Naive thymus-derived CD8-positive, alpha-beta T cell (primary cell): ENCODE results near the gene MOXD1. TPM values are rescaled to one million over a fixed set of nuclear protein-coding genes. Genes with fewer than 3 reads are reported as not detected.

Source experiments
- ATAC-seq, 2 donors: fragments of 150-1000 bp; cut with Tn5 transposase in 1 of 2; sonication (Bioruptor Pico), chemical (Tn5 transposase) in 1 of 2; 1 replicate in 1 of 2; 2 replicates in 1 of 2; pipeline ENCODE4 v1.10.0; 2021; ENCODE audit warnings: mild to moderate bottlenecking in 2 of 2, moderate library complexity in 2 of 2
- POLR2A ChIA-PET: fragments of 350-600 bp; sonication (Branson Sonifier 250); formaldehyde crosslinking; loops from one replicate; lab custom pipeline; 2021; ENCODE audit warnings: antibody characterized with exemption; lab: Charles Lee
- DNase-seq, 10 donors: peaks; one replicate each; pipeline versions ENCODE4 v3.0.0 to v3.0.0-alpha.2; 2020 to 2022
- H3K27ac Mint-ChIP-seq, 10 donors: one replicate each; pipeline ENCODE4 v1.8.0; 2020 to 2022; ENCODE audit warnings: mild to moderate bottlenecking in 10 of 10, mixed read lengths in 10 of 10, moderate library complexity in 4 of 10, inconsistent platforms in 1 of 10
- H3K27me3 Mint-ChIP-seq, 5 donors: one replicate each; pipeline ENCODE4 v1.8.0; 2021 to 2022; ENCODE audit warnings: mixed read lengths in 5 of 5
- H3K36me3 Mint-ChIP-seq, 3 donors: one replicate each; pipeline ENCODE4 v1.8.0; 2020 to 2022; ENCODE audit warnings: mixed read lengths in 3 of 3, mild to moderate bottlenecking in 2 of 3, inconsistent platforms in 1 of 3
- H3K4me1 Mint-ChIP-seq, 4 donors: one replicate each; pipeline ENCODE4 v1.8.0; 2021 to 2022; ENCODE audit warnings: mixed read lengths in 4 of 4
- H3K4me3 Mint-ChIP-seq, 10 donors: one replicate each; pipeline ENCODE4 v1.8.0; 2020 to 2022; ENCODE audit warnings: mild to moderate bottlenecking in 10 of 10, mixed read lengths in 10 of 10, moderate library complexity in 6 of 10, inconsistent platforms in 1 of 10
- H3K9me3 Mint-ChIP-seq, 9 donors: one replicate each; pipeline ENCODE4 v1.8.0; 2020 to 2022; ENCODE audit warnings: mixed read lengths in 9 of 9, mild to moderate bottlenecking in 3 of 9, inconsistent platforms in 1 of 9, moderate library complexity in 1 of 9
- polyA plus RNA-seq, 3 donors: library from polyadenylated mRNA; unstranded; fragments of 300-500 nt; fragmentation: Illumina TruSeq; gene quantifications; one replicate each; pipeline ENCODE4 v1.2.3, GENCODE V29; 2021
- total RNA-seq, 8 experiments: library from RNA in 2 of 8; stranded (reverse) in 2 of 8; gene quantifications; one replicate each; pipeline ENCODE4 v1.2.3 and lab custom pipeline; 2021 to 2026

The MOXD1 gene
- under 1 TPM; 0.16 to 0.22 TPM for total RNA-seq
- polyA plus RNA-seq, result not detected
- total RNA-seq (lab: John Stamatoyannopoulos, UW), result 0 to 0.60 (median 0) reads per million in 6 experiments

GRCh38 chr6:132400883-132401617 is at the start of gene MOXD1:
TSS of gene MOXD1 (minus strand) at chr6:132401475. CDS start at chr6:132401426, 49 bp downstream.
- no peak within 1 kb of the TSS for H3K27ac Mint-ChIP-seq
- POLR2A ChIA-PET, result no interaction called here
- peaks cover 0 to 15% (median under 1%) of the 10 kb centered on the region in 9 donors for H3K9me3 Mint-ChIP-seq
- H3K27me3 Mint-ChIP-seq, result peaks cover 30 to 74% (median 41%) of the 10 kb centered on the region in 5 donors
- peak; percentile 25 to 57 for ATAC-seq
- peaks cover 0 to 13% (median 5%) of the 10 kb centered on the region in 4 donors for H3K4me1 Mint-ChIP-seq
- DNase-seq, result no peak
- peaks cover 0 to 3% (median 0%) of the 10 kb centered on the region in 3 donors for H3K36me3 Mint-ChIP-seq
- H3K4me3 Mint-ChIP-seq, result peak within 1 kb of the TSS; percentile 46 to 75 (median 68)

- no peaks in the 10 kb centered on the region for H3K27me3 Mint-ChIP-seq
- H3K4me3 Mint-ChIP-seq, result no peak overlapping the region
- ATAC-seq (no peak), DNase-seq (no peak)
- POLR2A ChIA-PET, result no interaction called here
- H3K27ac Mint-ChIP-seq, result no peak overlapping the region
- peaks cover 15 to 26% (median 22%) of the 10 kb centered on the region in 3 donors for H3K36me3 Mint-ChIP-seq
- peaks cover 0 to 27% (median 6%) of the 10 kb centered on the region in 9 donors for H3K9me3 Mint-ChIP-seq
- peaks cover 0 to 2% (median 0%) of the 10 kb centered on the region in 4 donors for H3K4me1 Mint-ChIP-seq
These were observed 45.6 kb upstream of the MOXD1 start for GRCh38 chr6:132446855-132447241.

- no peak overlapping the region for H3K27ac Mint-ChIP-seq
- ATAC-seq (no peak), DNase-seq (no peak)
- POLR2A ChIA-PET, result no interaction called here
- H3K4me1 Mint-ChIP-seq, result peaks cover 0 to 2% (median 0%) of the 10 kb centered on the region in 4 donors
- H3K27me3 Mint-ChIP-seq, result no peaks in the 10 kb centered on the region
- H3K4me3 Mint-ChIP-seq, result no peak overlapping the region
- H3K36me3 Mint-ChIP-seq, result peaks cover 9 to 25% (median 21%) of the 10 kb centered on the region in 3 donors
- H3K9me3 Mint-ChIP-seq, result peaks cover 0 to 33% (median 11%) of the 10 kb centered on the region in 9 donors
These were observed 45.0 kb upstream of the MOXD1 start for GRCh38 chr6:132446141-132446854.

- Mint-ChIP-seq H3K9me3 (peaks cover 0 to 40% (median 14%) of the 10 kb centered on the region in 9 donors), H3K27ac (peak overlapping the region in 1 of 10 donors; percentile 17), H3K4me3 (no peak overlapping the region), H3K27me3 (no peaks in the 10 kb centered on the region), H3K36me3 (peaks cover 1 to 22% (median 17%) of the 10 kb centered on the region in 3 donors), H3K4me1 (peaks cover 0 to 2% (median 0%) of the 10 kb centered on the region in 4 donors)
- POLR2A ChIA-PET, result no interaction called here
- DNase-seq, result no peak
- no peak for ATAC-seq
These were observed 44.1 kb upstream of the MOXD1 start for GRCh38 chr6:132445201-132445951.

- POLR2A ChIA-PET, result no interaction called here
- no peaks in the 10 kb centered on the region for H3K27me3 Mint-ChIP-seq
These were observed 41.9 kb upstream of the MOXD1 start for GRCh38 chr6:132443206-132443605.

GRCh38 chr6:132430110-132430509 is 28.8 kb upstream of the MOXD1 start:
- Mint-ChIP-seq H3K9me3 (peaks cover 0 to 13% (median 0%) of the 10 kb centered on the region in 9 donors), H3K4me1 (no peaks in the 10 kb centered on the region), H3K36me3 (peaks cover 0 to 2% (median 0%) of the 10 kb centered on the region in 3 donors), H3K27me3 (peaks cover 25 to 57% (median 28%) of the 10 kb centered on the region in 5 donors), H3K27ac (no peak overlapping the region), H3K4me3 (no peak overlapping the region)
- DNase-seq (no peak), ATAC-seq (no peak)
- POLR2A ChIA-PET, result no interaction called here

More at GRCh38 chr6:132443206-132443605, 41.9 kb upstream of the MOXD1 start:
- Mint-ChIP-seq H3K4me1 (peaks cover 0 to 2% (median 0%) of the 10 kb centered on the region in 4 donors), H3K9me3 (peaks cover 0 to 44% (median 15%) of the 10 kb centered on the region in 9 donors), H3K27ac (no peak overlapping the region), H3K4me3 (no peak overlapping the region), H3K36me3 (peaks cover 0 to 22% (median 6%) of the 10 kb centered on the region in 3 donors)
- no peak for DNase-seq
- no peak for ATAC-seq

- Mint-ChIP-seq H3K27me3 (peaks cover 15 to 39% (median 25%) of the 10 kb centered on the region in 5 donors), H3K9me3 (peaks cover 8 to 46% (median 28%) of the 10 kb centered on the region in 9 donors), H3K4me1 (no peaks in the 10 kb centered on the region), H3K4me3 (no peak overlapping the region), H3K36me3 (peaks cover 2 to 22% (median 6%) of the 10 kb centered on the region in 3 donors), H3K27ac (no peak overlapping the region)
- POLR2A ChIA-PET, result no interaction called here
- ATAC-seq (no peak), DNase-seq (no peak)
These were observed 23.9 kb upstream of the MOXD1 start for GRCh38 chr6:132425176-132425575.

GRCh38 chr6:132423839-132424238 is 22.6 kb upstream of the MOXD1 start:
- DNase-seq, result no peak

GRCh38 chr6:132418235-132418965 is 17.1 kb upstream of the MOXD1 start:
- H3K4me3 Mint-ChIP-seq, result no peak overlapping the region
- no peak overlapping the region for H3K27ac Mint-ChIP-seq
- DNase-seq (no peak), ATAC-seq (no peak)
- no peaks in the 10 kb centered on the region for H3K4me1 Mint-ChIP-seq
- peaks cover 10 to 66% (median 36%) of the 10 kb centered on the region in 9 donors for H3K9me3 Mint-ChIP-seq
- POLR2A ChIA-PET, result no interaction called here
- H3K27me3 Mint-ChIP-seq, result peaks cover 4 to 30% (median 8%) of the 10 kb centered on the region in 5 donors
- H3K36me3 Mint-ChIP-seq, result peaks cover 2 to 29% (median 6%) of the 10 kb centered on the region in 3 donors

More at GRCh38 chr6:132423839-132424238, 22.6 kb upstream of the MOXD1 start:
- ATAC-seq, result no peak
- POLR2A ChIA-PET, result no interaction called here
- Mint-ChIP-seq H3K4me1 (no peaks in the 10 kb centered on the region), H3K9me3 (peaks cover 8 to 57% (median 34%) of the 10 kb centered on the region in 9 donors), H3K36me3 (peaks cover 2 to 22% (median 6%) of the 10 kb centered on the region in 3 donors), H3K4me3 (no peak overlapping the region), H3K27me3 (peaks cover 9 to 42% (median 25%) of the 10 kb centered on the region in 5 donors), H3K27ac (no peak overlapping the region)

- Mint-ChIP-seq H3K4me3 (no peak overlapping the region), H3K4me1 (no peaks in the 10 kb centered on the region), H3K27ac (no peak overlapping the region), H3K9me3 (peaks cover 2 to 33% (median 12%) of the 10 kb centered on the region in 9 donors), H3K36me3 (peaks cover 0 to 14% (median 0%) of the 10 kb centered on the region in 3 donors), H3K27me3 (peaks cover 3 to 45% (median 15%) of the 10 kb centered on the region in 5 donors)
- POLR2A ChIA-PET, result no interaction called here
- no peak for DNase-seq
- ATAC-seq, result no peak
These were observed 13.5 kb upstream of the MOXD1 start for GRCh38 chr6:132414761-132415160.

GRCh38 chr6:132414322-132414721 is 13.0 kb upstream of the MOXD1 start:
- no peak overlapping the region for H3K4me3 Mint-ChIP-seq

GRCh38 chr6:132413499-132413802 is 12.2 kb upstream of the MOXD1 start:
- POLR2A ChIA-PET, result no interaction called here
- peaks cover 2 to 21% (median 7%) of the 10 kb centered on the region in 9 donors for H3K9me3 Mint-ChIP-seq
- DNase-seq (no peak), ATAC-seq (no peak)
- peaks cover 0 to 14% (median 0%) of the 10 kb centered on the region in 3 donors for H3K36me3 Mint-ChIP-seq
- no peak overlapping the region for H3K4me3 Mint-ChIP-seq
- peaks cover 3 to 45% (median 15%) of the 10 kb centered on the region in 5 donors for H3K27me3 Mint-ChIP-seq
- no peak overlapping the region for H3K27ac Mint-ChIP-seq
- no peaks in the 10 kb centered on the region for H3K4me1 Mint-ChIP-seq

More at GRCh38 chr6:132414322-132414721, 13.0 kb upstream of the MOXD1 start:
- ATAC-seq (no peak), DNase-seq (no peak)
- H3K36me3 Mint-ChIP-seq, result peaks cover 0 to 14% (median 0%) of the 10 kb centered on the region in 3 donors
- H3K27ac Mint-ChIP-seq, result no peak overlapping the region
- POLR2A ChIA-PET, result no interaction called here
- H3K9me3 Mint-ChIP-seq, result peaks cover 2 to 29% (median 11%) of the 10 kb centered on the region in 9 donors
- H3K4me1 Mint-ChIP-seq, result no peaks in the 10 kb centered on the region
- H3K27me3 Mint-ChIP-seq, result peaks cover 3 to 45% (median 15%) of the 10 kb centered on the region in 5 donors
